HG03469 (cell line): ENCODE measurements around the gene OR1L8.

ENCODE experiments used
- ATAC-seq: cut with Tn5 transposase; IDR thresholded peaks from one replicate; pipeline ENCODE4 v1.9.1; 2021; ENCODE audit warnings: mild to moderate bottlenecking, moderate library complexity, moderate number of reproducible peaks; ENCODE audit not compliant: unreplicated experiment

OR1L8 gene

DNA sequence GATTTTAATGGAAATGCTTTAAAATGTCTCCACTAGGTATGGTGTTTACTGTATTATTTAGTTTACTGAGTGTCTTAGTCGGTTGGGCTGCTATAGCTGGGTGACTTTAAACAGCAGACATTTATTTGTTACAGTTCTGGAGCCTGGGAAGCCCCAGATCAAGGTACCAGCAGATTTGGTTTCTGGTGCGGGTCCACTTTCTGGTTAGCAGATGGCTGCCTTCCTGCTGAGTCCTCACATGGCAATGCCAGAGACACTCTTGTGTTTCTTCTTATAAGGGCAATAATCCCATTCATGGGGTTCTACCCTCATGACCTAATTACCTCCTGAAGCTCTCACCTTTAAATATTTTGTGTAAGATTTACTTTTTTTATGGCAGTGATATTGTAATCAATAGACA lies 65.0 kb downstream of the OR1L8 start:
- no peak for ATAC-seq
